HG03139 (cell line): Measurements from ENCODE around the gene KANK3.
"Not testable (repeated sequence)": the region's sequence is repeated elsewhere in the genome, so short reads cannot be mapped to it uniquely, and the experiment has no call there.

ENCODE experiments used
- ATAC-seq: cut with Tn5 transposase; IDR thresholded peaks from one replicate; pipeline ENCODE4 v1.9.1; 2021; ENCODE audit not compliant: unreplicated experiment

Gene KANK3

DNA sequence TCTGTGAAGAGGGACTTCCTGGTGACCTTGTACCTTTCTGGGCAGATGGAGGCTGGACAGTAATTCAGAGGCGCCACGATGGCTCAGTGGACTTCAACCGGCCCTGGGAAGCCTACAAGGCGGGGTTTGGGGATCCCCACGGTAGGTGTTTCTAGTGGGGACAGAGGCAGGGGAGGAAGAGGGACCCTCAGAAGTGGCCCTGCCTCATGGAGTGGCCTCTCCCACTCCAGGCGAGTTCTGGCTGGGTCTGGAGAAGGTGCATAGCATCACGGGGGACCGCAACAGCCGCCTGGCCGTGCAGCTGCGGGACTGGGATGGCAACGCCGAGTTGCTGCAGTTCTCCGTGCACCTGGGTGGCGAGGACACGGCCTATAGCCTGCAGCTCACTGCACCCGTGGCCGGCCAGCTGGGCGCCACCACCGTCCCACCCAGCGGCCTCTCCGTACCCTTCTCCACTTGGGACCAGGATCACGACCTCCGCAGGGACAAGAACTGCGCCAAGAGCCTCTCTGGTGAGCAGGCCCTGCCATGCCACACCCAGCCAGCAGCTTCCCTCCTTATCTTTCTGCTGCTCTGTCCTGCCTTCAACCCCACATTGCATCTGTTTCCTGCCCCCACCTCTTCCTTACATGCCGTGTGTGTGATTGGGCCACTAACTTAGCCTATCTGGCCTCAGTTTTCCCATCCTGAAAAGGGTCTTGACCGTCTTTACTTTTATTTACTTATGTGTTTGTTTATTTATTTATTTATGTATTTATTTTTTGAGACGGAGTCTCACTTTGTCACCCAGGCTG is 28.1 kb upstream of the KANK3 start:
- no peak for ATAC-seq

DNA sequence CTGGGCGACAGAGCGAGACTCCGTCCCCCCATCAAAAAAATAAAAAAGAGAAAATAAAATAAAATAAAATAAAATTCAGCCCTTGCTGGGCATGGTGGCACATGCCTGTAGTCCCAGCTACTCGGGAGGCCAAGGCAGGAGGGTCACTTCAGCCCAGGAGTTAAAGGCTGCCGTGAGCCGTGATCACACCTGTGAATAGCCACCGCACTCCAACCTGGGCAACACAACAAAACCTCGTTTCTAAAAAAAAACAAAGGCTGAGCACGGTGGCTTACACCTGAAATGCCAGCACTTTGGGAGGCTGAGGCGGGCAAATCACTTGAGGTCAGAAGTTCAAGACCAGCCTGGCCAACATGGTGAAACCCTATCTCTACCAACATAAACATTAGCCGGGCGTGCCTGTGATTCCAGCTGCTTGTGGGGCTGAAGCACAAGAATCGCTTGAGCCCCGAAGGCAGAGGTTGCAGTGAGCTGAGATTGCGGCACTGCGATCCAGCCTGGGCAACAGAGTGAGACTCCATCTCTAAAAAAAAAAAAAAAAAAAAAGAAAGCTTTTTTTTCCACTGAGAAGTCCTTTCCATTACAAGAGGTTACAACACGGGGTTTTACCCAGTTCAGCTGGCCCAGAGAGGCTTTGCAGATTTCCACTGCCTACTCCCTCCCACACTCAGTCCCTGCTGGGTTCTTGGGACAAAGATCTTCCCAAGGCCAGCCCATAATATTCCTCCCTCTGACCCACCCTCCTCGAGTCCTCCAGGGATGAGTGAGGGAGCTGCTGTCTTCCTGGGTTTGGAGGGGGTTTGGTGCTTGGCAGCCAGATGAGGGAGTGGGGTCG is 27.3 kb upstream of the KANK3 start:
- ATAC-seq = no peak

DNA sequence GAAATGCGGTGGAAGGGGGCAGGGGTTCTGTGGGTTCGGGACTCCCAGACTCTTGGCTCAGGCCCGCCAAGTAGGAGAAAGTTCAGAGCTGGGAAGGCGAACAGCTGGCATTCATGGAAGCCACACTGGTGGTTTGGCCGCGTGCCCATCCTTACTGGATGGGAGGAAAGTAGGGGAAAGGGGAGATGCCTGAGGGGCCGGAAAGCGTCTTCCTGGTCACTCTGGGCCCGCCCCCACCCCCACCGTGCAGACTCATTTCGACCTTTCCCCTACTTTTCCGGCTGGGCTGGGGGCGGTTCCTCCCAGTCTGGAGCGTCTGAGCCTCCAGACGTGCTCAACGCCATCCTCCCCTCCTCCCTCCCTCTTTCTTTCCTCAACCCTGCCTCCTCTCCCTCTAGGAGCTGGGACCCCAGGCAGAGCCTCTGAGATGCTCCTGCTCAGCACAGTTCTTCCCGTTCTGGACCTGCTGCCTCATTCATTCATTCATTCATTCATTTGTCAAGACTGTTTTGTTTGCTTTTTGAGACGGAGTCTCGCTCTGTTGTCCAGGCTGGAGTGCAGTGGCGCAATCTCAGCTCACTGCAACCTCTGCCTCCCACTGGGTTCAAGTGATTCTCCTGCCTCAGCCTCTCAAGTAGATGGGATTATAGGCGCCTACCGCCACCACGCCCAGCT is 24.4 kb upstream of the KANK3 start:
- no peak for ATAC-seq

DNA sequence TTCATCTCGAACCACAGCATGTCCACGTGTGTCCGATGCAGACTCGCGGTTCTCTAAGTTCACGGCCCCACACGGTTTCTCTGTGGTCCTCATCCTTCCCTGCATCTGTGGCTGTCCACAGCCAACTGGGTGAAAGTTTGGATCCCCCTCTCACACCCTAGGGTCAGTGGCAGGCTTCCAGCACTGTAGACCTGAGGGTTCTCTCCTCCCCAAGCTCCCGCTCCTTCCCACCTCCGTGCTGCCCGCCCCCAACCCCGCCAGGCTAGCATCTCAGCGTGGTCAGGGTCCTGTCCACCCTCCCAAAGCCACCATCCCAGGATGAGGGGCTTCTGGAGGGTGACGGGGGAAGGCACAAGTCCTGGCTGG is 23.9 kb upstream of the KANK3 start:
- no peak for ATAC-seq

DNA sequence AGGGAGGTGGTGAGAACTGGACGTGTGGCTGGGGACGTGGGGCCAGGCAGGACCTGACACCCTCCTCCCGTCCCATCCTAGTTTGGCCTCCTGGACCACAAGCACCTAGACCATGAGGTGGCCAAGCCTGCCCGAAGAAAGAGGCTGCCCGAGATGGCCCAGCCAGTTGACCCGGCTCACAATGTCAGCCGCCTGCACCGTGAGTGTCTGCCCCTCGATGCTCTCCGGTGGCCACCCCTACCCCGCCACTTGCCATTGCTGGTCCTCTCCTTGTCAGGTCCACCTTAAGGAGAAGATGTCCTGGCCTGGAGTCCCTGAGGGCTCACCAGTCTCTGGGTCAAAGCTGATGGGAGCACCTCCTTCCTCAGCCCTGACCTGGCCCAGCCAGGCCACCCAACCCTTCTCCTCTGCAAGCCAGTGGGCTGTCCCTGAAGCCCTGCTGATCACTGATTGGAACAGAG is 23.1 kb upstream of the KANK3 start:
- no peak for ATAC-seq

DNA sequence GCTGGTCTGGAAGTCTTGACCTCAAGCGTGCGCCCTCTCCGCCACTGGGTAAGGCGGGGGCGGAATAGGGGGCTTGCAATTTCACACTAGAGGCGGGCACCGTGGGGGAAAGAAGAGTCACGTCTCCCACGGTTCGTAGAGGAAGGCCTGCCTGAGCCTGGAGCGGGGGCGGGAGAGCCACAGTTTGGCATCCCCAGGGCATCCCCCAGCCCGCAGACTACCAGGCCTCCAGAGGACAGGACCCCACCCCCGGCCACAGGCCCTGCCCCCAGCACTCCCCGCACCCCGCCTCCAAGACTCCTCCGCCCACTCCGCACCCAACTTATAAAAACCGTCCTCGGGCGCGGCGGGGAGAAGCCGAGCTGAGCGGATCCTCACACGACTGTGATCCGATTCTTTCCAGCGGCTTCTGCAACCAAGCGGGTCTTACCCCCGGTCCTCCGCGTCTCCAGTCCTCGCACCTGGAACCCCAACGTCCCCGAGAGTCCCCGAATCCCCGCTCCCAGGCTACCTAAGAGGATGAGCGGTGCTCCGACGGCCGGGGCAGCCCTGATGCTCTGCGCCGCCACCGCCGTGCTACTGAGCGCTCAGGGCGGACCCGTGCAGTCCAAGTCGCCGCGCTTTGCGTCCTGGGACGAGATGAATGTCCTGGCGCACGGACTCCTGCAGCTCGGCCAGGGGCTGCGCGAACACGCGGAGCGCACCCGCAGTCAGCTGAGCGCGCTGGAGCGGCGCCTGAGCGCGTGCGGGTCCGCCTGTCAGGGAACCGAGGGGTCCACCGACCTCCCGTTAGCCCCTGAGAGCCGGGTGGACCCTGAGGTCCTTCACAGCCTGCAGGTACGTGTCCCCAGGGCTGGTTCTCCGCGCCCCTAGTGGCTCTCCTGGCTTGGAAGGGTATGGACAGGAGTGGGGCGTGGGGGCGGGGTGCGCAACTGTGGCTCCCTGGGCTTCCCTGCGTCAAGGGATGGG is 21.0 kb upstream of the KANK3 start, which contains the start of gene ANGPTL4:
Gene ANGPTL4 (plus strand): TSS at position 353 of the 969 bp plus-strand sequence. CDS start 167 bp downstream, at position 520.
- ATAC-seq = no peak

DNA sequence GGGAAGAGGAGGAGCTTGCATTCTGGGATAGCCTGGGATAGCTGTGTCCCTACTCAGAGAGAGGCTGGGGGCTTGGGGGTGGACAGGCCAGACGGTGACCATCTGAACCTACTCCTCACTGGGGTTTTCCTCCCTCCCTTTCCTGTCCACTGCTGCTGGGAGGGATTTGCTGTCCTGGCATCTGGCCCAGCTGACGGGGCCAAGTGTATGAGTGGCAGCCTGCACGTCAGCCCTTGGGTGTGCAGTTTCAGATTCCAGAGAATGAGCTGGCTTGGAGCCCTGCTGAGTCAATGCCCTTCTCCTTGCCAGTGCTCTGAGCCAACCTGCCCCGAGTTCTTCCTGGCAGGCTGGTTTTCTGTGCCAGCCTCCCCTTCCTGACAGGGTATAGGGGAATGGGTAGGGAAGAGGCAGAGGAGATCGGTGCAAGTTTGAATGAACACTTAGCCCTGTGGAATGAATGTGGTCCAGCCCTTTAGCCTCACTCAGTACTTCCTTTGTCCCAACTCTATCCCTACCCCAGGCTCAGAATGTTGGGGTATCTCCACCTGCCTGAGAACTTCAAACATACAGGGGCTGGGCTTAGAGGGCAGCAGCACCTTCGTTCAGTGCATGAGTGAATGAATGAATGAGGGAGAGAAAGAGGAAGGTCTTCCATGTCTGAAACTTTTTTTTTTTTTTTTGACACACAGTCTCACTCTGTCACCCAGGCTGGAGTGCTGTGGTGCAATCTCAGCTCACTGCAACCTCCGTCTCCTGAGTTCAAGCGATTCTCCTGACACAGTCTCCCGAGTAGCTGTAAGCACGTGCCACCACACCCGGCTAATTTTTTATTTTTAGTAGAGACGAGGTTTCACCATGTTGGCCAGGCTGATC is 19.1 kb upstream of the KANK3 start:
- ATAC-seq = no peak

DNA sequence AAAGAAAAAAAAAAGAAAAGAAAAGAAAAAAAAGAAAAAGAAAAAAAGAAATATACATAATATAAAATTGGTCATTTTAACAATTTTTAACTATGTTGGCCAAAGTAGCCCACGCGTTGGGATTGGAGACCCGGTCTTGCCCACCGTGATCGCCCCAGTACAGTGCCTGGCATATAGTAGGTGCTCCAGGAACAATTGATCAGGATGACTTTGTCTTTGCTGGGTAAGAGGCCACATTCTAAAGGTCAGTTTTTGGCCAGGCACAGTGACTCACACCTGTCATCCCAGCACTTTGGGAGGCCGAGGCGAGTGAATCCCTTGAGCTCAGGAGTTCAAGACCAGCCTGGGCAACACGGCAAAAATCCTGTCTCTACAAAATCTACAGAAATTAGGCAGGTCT is 17.1 kb upstream of the KANK3 start:
- ATAC-seq = no peak

DNA sequence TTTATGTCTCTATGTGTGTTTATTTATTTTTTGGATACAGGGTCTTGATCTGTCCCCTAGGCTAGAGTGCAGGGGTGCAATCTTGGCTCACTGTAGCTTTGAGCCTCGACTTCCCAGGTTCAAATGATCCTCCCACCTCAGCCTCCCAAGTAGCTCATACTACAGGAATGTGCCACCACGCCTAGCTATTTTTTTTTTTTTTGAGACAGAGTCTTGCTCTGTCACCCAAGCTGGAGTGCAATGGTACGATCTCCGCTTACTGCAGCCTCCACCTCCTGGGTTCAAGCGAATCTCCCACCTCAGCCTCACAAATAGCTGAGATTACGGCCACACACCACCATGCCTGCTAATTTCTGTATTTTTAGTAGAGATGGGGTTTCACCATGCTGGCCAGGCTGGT is 15.9 kb upstream of the KANK3 start:
- ATAC-seq = no peak

DNA sequence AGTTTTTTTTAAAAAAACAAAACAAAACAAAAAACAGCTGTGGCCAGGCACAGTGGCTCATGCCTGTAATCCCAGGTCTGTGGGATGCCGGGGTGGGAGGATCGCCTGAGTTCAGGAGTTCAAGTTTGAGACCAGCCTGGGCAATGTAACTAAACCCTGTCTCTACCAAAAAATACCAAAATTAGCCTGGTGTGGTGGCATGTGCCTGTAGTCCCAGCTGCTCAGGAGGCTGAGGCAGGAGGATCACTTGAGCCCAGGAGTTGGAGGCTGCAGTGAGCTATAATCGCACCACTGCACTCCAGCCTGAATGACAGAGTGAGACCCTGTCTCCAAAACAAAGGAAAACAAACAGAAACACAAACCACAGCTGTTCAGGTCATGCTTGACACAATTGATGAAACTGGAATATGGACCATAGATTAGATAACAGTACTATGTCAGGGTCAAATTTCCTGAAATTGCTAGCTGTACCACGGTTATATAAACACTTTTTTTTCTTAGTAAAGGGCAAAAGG is 14.0 kb upstream of the KANK3 start:
- no peak for ATAC-seq

DNA sequence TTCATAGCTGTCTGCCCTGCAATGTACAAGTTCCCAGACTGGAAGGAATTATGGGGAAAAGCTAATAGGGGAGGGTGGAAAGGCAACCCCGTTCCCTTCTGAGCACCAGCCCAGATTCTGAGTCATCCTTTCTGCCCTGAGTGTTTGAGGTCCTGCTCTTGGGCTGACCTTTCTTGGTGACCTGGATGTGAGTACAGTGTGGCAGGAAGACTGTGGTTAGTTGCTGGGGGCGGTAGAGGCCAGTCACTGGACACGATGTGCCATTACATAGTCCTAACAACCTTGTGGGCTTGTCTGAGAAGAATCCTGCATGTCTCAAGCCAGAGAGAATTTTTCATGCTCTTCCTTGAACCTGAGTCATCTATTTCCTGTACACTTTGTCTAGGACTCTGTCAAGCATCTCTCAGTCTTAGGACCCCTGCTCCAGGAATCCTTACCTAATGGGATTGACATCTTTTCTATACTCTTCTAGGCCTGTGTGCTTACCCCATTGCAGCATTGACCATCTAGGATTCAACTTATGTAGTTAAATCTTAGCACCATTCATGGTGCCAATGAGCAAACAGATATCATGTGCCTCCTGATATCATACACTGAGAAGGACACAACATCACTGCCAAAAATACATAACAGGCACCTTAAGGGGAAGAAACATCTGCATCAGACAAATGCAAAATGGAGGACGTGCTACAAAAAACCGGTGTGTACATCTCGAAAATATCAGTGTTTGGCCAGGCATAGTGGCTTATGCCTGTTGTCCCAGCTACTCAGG is 12.8 kb upstream of the KANK3 start:
- no peak for ATAC-seq

DNA sequence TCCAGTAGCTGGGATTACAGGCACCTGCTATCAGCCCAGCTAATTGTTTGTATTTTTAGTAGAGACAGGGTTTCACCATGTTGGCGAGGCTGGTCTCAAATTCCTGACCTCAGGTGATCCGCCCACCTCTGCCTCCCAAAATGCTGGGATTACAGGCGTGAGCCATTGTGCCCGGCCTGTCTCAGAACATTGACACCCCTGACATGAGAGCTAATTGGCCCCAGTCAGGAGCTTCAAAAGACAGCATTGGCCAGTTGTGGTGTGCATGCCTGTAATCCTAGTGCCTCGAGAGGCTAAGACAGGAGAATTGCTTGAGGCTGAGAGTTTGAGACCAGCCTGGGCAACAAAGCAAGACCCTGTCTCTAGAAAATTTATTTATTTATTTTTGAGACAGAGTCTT is 9.8 kb upstream of the KANK3 start:
- not testable (repeated sequence) for ATAC-seq

DNA sequence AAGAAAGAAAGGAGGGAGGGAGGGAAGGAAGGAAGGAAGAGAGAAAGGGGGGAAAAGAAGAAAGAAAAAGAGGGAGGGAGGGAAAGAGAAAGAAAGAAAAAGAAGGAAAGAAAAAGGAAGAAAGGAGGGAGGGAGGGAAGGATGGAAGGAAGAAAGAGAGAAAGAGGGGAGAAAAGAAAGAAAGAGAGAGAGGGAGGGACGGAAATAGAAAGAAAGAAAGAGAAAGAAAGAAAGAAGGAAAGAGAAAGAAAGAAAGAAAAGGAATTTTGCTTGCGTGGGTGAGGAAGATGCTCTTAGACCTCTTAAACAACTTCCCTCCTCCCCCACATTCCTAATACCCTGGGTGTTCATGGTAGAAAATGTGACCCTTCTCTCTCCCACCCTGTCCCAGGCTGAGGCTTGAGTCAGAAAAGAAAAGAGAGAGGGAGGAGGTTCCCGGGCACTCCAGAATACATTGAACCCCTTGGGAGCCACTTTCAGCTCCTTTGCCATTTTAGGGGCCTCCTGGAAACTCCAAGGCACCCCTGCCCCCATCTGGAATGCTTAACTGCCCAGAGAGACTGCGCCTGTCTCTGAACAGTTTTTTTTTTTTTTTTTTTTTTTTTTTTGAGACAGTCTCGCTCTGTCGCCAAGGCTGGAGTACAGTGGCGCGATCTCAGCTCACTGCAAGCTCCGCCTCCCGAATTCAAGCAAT is 9.2 kb upstream of the KANK3 start:
- no peak for ATAC-seq

DNA sequence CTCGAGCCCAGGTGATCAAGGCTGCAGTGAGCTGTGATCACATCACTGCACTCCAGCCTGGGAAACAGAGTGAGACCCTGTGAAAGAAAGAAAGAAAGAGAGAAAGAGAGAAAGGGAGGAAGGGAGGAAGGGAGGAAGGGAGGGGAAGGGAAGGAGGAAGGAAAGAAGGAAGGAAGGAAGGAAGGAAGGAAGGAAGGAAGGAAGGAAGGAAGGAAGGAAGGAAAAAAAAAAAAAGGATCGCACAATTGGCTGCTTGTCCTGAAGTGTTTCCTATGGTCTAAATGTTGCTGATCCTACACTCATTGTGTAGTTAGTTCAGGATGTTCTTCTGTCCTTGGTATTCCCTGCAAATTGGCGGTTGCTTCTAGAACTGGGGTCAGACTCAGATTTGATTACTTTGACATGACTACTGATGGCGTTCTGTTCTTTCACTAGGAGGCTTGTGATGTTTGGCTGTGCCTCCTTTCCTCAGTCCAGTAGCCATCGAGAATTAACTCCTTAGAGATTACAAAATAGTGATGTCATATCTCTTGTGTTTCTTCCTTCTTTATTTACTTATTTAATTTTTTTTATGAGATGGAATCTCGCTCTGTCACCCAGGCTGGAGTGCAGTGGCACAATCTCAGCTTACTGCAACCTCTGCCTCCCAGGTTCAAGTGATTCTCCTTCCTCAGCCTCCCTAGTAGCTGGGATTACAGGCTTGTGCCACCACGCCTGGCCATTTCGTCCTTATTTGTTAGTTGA is 6.7 kb upstream of the KANK3 start:
- ATAC-seq = not testable (repeated sequence)

DNA sequence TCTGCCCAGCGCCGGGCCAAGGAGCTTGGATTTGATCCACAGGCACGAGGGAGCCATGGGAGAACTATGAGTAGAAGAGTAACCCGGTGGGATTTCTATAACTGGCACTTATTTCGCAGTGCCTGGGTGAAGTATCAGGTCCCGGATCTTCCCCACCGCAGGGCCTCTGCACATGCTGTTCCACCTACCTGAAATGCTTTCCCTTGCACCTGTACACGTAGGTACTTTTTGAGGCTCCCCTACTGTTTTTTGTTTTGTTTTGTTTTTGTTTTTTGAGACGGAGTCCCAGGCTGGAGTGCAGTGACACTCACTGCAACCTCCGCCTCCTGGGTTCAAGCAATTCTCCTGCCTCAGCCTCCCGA is 402 bp upstream of the KANK3 start:
- no peak for ATAC-seq

DNA sequence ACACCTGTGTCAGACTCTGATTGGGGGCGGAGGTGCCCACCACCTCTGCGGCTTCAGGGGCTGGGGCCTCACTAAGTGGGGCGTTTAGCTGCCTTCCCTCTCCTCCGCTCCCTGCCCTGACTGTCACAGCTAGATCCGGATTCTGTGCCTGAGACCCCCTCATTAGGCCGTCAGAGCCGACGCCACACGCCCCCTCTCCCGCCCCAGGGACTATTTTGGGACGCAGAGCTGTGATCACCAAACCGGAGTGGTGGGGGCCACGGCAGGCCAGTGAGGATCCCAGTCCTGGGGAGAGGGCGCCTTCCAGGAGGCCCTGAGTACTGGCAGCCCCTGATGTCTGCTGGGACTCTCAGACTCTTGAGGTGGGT is 762 bp downstream of the KANK3 start:
- ATAC-seq = no peak

DNA sequence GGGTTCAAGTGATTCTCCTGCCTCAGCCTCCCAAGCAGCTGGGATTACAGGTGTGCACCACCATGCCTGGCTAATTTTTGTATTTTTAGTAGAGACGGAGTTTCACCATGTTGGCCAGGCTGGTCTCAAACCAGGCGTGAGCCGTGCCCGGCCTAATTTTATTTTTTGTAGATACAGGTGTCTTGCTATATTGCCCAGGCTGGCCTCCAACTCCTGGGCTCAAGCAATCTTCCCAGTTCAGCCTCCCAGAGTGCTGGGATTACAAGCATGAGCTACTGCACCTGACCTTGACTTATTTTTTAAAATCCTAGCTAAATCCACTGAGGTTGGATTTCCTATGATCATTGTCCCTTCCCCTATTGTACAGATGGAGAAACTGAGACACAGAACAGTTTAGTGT is 1.6 kb downstream of the KANK3 start:
- not testable (repeated sequence) for ATAC-seq
